K562 (cell line): ENCODE data around the gene BBLN. TPM values are rescaled to one million over a fixed set of nuclear protein-coding genes. Genes with fewer than 3 reads are reported as not detected.
A peak's percentile ranks its signal among the peaks of the same experiment; 100 is the strongest.

ENCODE experiments used
- ATAC-seq: fragments of 200-7000 bp; cut with Tn5 transposase; 3 replicates; pipeline ENCODE4 v1.9.1; 2020; ENCODE audit warnings: moderate library complexity
- BruUV-seq: library from RNA; stranded (reverse); fragments of 400-500 nt; replicated peaks from 2 replicates; lab custom pipeline; 2021; lab: Mats Ljungman, UMichigan
- CTCF ChIA-PET: fragments of 300-600 bp; formaldehyde crosslinking; extraction: SDS; loops from one replicate; lab custom pipeline; 2021; ENCODE audit warnings: low intra/inter-chr PET ratio; lab: Yijun Ruan, JAX
- POLR2A ChIA-PET: fragments of 300-600, 350-650 bp; sonication (Branson Sonifier 250); formaldehyde crosslinking; extraction: SDS; loops from one replicate; lab custom pipeline; 2021; ENCODE audit warnings: antibody characterized with exemption, inconsistent platforms; lab: Yijun Ruan, JAX
- DNase-seq, 4 experiments: peaks; one replicate each; pipeline versions ENCODE4 v3.0.0 to v3.0.0-alpha.2; 2011 to 2018; ENCODE audit warnings: low spot score in 3 of 4, mixed read lengths in 3 of 4; ENCODE audit errors: extremely low read depth in 1 of 4
- FAIRE-seq: peaks from 2 replicates; lab custom pipeline; 2011; peaks lifted over from hg19 to GRCh38; lab: Jason Lieb, UNC
- H2AFZ ChIP-seq: 2 replicates; pipeline ENCODE4 v1.6.0; 2011; ENCODE audit warnings: low read depth, low read length, control low read depth, inconsistent platforms
- H3K27ac ChIP-seq: fragments of 200-600 bp; 3 replicates; pipeline ENCODE4 v1.8.0; 2011; ENCODE audit warnings: low read depth, mild to moderate bottlenecking, control low read depth, inconsistent platforms, low read length, moderate library complexity, mixed read lengths; ENCODE audit errors: extremely low read depth
- H3K27me3 ChIP-seq, 2 experiments: fragments of 300-600 bp in 1 of 2; 2 replicates in 1 of 2; 3 replicates in 1 of 2; pipeline versions ENCODE4 v1.6.0 to v1.8.0; 2011; ENCODE audit warnings: inconsistent platforms in 2 of 2, low read length in 2 of 2, mild to moderate bottlenecking in 1 of 2, mixed read lengths in 1 of 2, moderate library complexity in 1 of 2; ENCODE audit not compliant: control insufficient read depth in 2 of 2, insufficient read depth in 2 of 2
- H3K36me3 ChIP-seq: fragments of 300-600 bp; 3 replicates; pipeline ENCODE4 v1.8.0; 2011; ENCODE audit warnings: mild to moderate bottlenecking, low read length, inconsistent platforms; ENCODE audit not compliant: control insufficient read depth, insufficient read depth
- H3K4me1 ChIP-seq, 2 experiments: fragments of 200-600 bp in 1 of 2; replicated peaks in 1 of 2; 2 replicates in 1 of 2; 3 replicates in 1 of 2; pipeline versions ENCODE4 v1.5.1 to v1.8.0; 2011; ENCODE audit warnings: inconsistent platforms in 2 of 2, low read length in 2 of 2, mild to moderate bottlenecking in 1 of 2, mixed read lengths in 1 of 2, moderate library complexity in 1 of 2; ENCODE audit not compliant: control insufficient read depth in 2 of 2, insufficient read depth in 2 of 2
- H3K4me2 ChIP-seq: 2 replicates; pipeline ENCODE4 v1.6.1; 2011; ENCODE audit warnings: low read length, control low read depth, inconsistent platforms, mixed read lengths; ENCODE audit not compliant: insufficient read depth
- H3K4me3 ChIP-seq: fragments of 200-600 bp; sonication (generic), shearing (Covaris generic); 2 replicates; pipeline ENCODE4 v1.5.1; 2016; ENCODE audit warnings: control low read depth, inconsistent platforms
- H3K79me2 ChIP-seq: fragments of 200-600 bp; 3 replicates; pipeline ENCODE4 v1.8.0; 2011; ENCODE audit warnings: low read length, inconsistent platforms; ENCODE audit not compliant: control insufficient read depth, insufficient read depth
- H3K9ac ChIP-seq, 2 experiments: 2 replicates each; pipeline versions ENCODE4 v1.6.0 to v1.6.1; 2011; ENCODE audit warnings: low read depth in 2 of 2, low read length in 2 of 2, control low read depth in 1 of 2, inconsistent platforms in 1 of 2, mild to moderate bottlenecking in 1 of 2, mixed read lengths in 1 of 2; ENCODE audit not compliant: insufficient read depth in 1 of 2
- H3K9me1 ChIP-seq: one replicate; pipeline ENCODE4 v1.6.0; 2011; ENCODE audit warnings: inconsistent platforms, mild to moderate bottlenecking, low read length, moderate library complexity; ENCODE audit not compliant: control insufficient read depth, insufficient read depth
- H3K9me3 ChIP-seq: replicated peaks from 2 replicates; pipeline ENCODE4 v1.5.1; 2011; ENCODE audit warnings: low read depth, low read length, inconsistent platforms; ENCODE audit not compliant: control insufficient read depth, insufficient read depth
- H4K20me1 ChIP-seq: replicated peaks from 2 replicates; pipeline ENCODE4 v1.6.1; 2011; ENCODE audit warnings: low read length, inconsistent platforms, mixed read lengths; ENCODE audit not compliant: control insufficient read depth, insufficient read depth
- BCOR ChIP-seq: fragments of 450-650 bp; IDR thresholded peaks from 2 replicates; pipeline ENCODE4 v1.6.1; 2016
- CBFB ChIP-seq: sonication (generic); formaldehyde crosslinking; IDR thresholded peaks from 2 replicates; pipeline ENCODE4 v1.4.0; 2020; ENCODE audit warnings: mild to moderate bottlenecking, missing genetic modification reagents
- HLTF ChIP-seq: fragments of 450-650 bp; IDR thresholded peaks from 2 replicates; pipeline ENCODE4 v1.6.1; 2016
- MECOM ChIP-seq: fragments of 250-450 bp; sonication (Bioruptor Pico); IDR thresholded peaks from 2 replicates; pipeline ENCODE4 v1.8.0; 2022; ENCODE audit warnings: inconsistent platforms
- RBM25 ChIP-seq: fragments of 200-400 bp; formaldehyde crosslinking; IDR thresholded peaks from 2 replicates; pipeline ENCODE4 v1.6.1; 2018; ENCODE audit warnings: low read length, low read depth, moderate library complexity; ENCODE audit not compliant: severe bottlenecking
- STAT6 ChIP-seq: sonication (generic); formaldehyde crosslinking; IDR thresholded peaks from 2 replicates; pipeline ENCODE4 v1.8.1; 2023; ENCODE audit warnings: mild to moderate bottlenecking, missing genetic modification reagents
- WHSC1 ChIP-seq: IDR thresholded peaks from one replicate; pipeline ENCODE4 v1.6.1; 2012; ENCODE audit warnings: low read length, control low read depth, inconsistent platforms
- ZFP36 ChIP-seq: fragments of 150-350 bp; IDR thresholded peaks from 2 replicates; pipeline ENCODE4 v1.6.1; 2018; ENCODE audit warnings: low read length, low read depth; ENCODE audit not compliant: partially characterized antibody
- ZNF232 ChIP-seq: sonication (generic); formaldehyde crosslinking; IDR thresholded peaks from 2 replicates; pipeline ENCODE4 v1.8.0; 2022; ENCODE audit warnings: mild to moderate bottlenecking, missing genetic modification reagents
- ZNF75A ChIP-seq: fragments of 450-650 bp; formaldehyde crosslinking; IDR thresholded peaks from 2 replicates; pipeline ENCODE4 v1.4.0; 2020; ENCODE audit warnings: mild to moderate bottlenecking
- WGBS: fragments of 100-300 bp; shearing (Covaris generic); methylation state at CpG from one replicate; pipeline ENCODE4 v1.1.6; 2016; ENCODE audit warnings: low coverage, mixed read lengths; ENCODE audit not compliant: insufficient coverage; ENCODE audit errors: missing lambda C conversion rate; 5-methylcytosine and 5-hydroxymethylcytosine counted together
- in situ Hi-C: fragments of 300-500 bp; cut with MboI; formaldehyde crosslinking; loops from 4 replicates; pipeline ENCODE4 v1.15.0; 2018; ENCODE audit warnings: inconsistent platforms, mixed read lengths
- intact Hi-C: fragments of 100-400 bp; cut with micrococcal nuclease; formaldehyde crosslinking; loops from 2 replicates; pipeline ENCODE4 v1.14.2; 2022
- polyA plus RNA-seq, 8 experiments: library from polyadenylated mRNA; depleted of rRNA in 4 of 8; stranded (reverse) in 5 of 8; unstranded in 3 of 8; fragments of >200 nt; fragmentation: Nextera tagmentation in 2 of 8; fragmentation: Illumina TruSeq in 1 of 8; extraction: Ambion mirVana in 2 of 8; extraction: Trizol in 1 of 8; gene quantifications; 2 replicates each; pipeline versions ENCODE4 v1.2.1 to v1.2.3, GENCODE V29; 2011 to 2014; ENCODE audit warnings: inconsistent platforms in 1 of 8, missing spikeins in 1 of 8
- total RNA-seq, 7 experiments: library from RNA; depleted of rRNA in 6 of 7; stranded (reverse); fragments of >200 nt in 6 of 7; fragmentation: Illumina TruSeq in 2 of 7; extraction: Trizol in 2 of 7; gene quantifications; 2 replicates each; pipeline versions ENCODE4 v1.2.1 to v1.2.3, GENCODE V29; 2011 to 2021; ENCODE audit warnings: low replicate concordance in 1 of 7

Gene BBLN
- total and polyA plus RNA-seq, 9 of the 15 experiments (the other 6 are each of a cell fraction or from before 2014, with no cell fraction given) = 4.2 to 331 (median 87.1) TPM

- POLR2A ChIA-PET = interaction anchor here (0.6 to 2.2 kb wide), 12 partner anchors 8 to 679 kb away, joined by 3 to 14 read pairs (median 4); no protein-coding TSS in a partner anchor
- H3K4me1 ChIP-seq = peaks cover 29 to 59% of the 10 kb centered on the region in 2 experiments; a peak in 4 of 5 replicates
- H3K9me3 ChIP-seq = no peaks in the 10 kb centered on the region; the same call in 1 of the 2 replicates
- CTCF ChIA-PET = no interaction called here
- H2AFZ ChIP-seq = peak overlapping the region; percentile 33
- peak overlapping the region; percentile 58 to 85 for H3K9ac ChIP-seq
- no peaks in the 10 kb centered on the region for H4K20me1 ChIP-seq
- ATAC-seq = no peak
- H3K4me2 ChIP-seq = peak overlapping the region; percentile 30; the same call in 1 of the 2 replicates
- H3K27me3 ChIP-seq = no peaks in the 10 kb centered on the region
- 91% methylated on average over 29 of the region's 29 CpGs for WGBS
- DNase-seq = no peak
- BruUV-seq = no TSS peak
- in situ Hi-C loops = loop anchor here (5.0 kb wide), 1 partner anchor 177 kb away; the partner anchor contains the start of gene DPM2
- TF ChIP-seq WHSC1 (peak; percentile 15), MECOM (CRISPR knock-in tag) (no peak), STAT6 (CRISPR knock-in tag) (0 out of 2 replicates have a peak, but pooled peaks have one; percentile 56), ZFP36 (peak; percentile 47), RBM25 (peak; percentile 40), CBFB (CRISPR knock-in tag) (no peak), ZNF75A (CRISPR knock-in tag) (no peak), ZNF232 (CRISPR knock-in tag) (0 out of 2 replicates have a peak, but pooled peaks have one; percentile 38), HLTF (no peak), BCOR (peak; percentile 46)
- H3K9me1 ChIP-seq = no peaks in the 10 kb centered on the region
- no peak overlapping the region for H3K4me3 ChIP-seq
- H3K79me2 ChIP-seq = no peaks in the 10 kb centered on the region; the same call in 2 of the 3 replicates
- H3K36me3 ChIP-seq = peaks cover 34% of the 10 kb centered on the region; the same call in 2 of the 3 replicates
- intact Hi-C loops = loop anchor here (5.0 kb wide), 3 partner anchors 32 to 77 kb away; partner anchors contain the start of genes NAIF1 and SLC25A25
- FAIRE-seq = no peak
- peak overlapping the region; percentile 76 for H3K27ac ChIP-seq
Measured at GRCh38 chr9:128114326-128115186, 45.5 kb upstream of the BBLN start.
